Stimulated activated CD8-positive, alpha-beta memory T cell treated with anti-CD3 and anti-CD28 coated beads, Interleukin-12 subunit alpha, Interleukin-12 subunit beta, amount 100 ng/mL, for 4 hours (primary cell): Measurements from ENCODE around the gene PPP1R8.
A peak's percentile ranks its signal among the peaks of the same experiment; 100 is the strongest.
"Not testable (repeated sequence)": the region's sequence is repeated elsewhere in the genome, so short reads cannot be mapped to it uniquely, and the experiment has no call there.

Source experiments
- DNase-seq: peaks from one replicate; pipeline ENCODE4 v3.0.0-alpha.2; 2020; ENCODE audit warnings: low read depth

The PPP1R8 gene

GRCh38 chr1:27830621-27831440 lies at the start of gene PPP1R8:
Gene PPP1R8 (plus strand): TSS chr1:27830782. CDS start chr1:27830836, 54 bp downstream.
- DNase-seq = peak; percentile 79

DNA sequence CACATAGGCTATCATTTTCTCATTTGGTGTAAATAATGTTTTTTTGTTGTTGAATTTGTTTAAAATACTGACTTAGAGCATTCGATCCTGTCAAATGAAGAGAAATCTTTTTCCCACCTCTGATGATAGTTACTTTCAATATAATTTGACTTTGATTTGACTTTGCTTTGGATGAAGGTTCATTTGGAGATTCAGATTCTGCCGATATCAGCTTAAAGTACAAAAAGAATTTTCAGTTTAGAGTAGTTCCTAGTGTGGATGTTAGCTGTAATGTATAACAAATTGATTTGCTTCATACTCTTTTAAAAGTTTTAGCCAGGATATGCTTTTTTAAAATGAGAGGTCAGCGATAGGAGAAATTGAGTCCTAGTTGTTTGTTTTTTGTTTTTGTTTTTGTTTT lies 47.6 kb upstream of the PPP1R8 start:
- DNase-seq = no peak

- DNase-seq = no peak
Observed at GRCh38 chr1:27784700-27785099, 45.9 kb upstream of the PPP1R8 start.

- no peak for DNase-seq
Observed at GRCh38 chr1:27785781-27786455, 44.7 kb upstream of the PPP1R8 start.

GRCh38 chr1:27787895-27788294 lies 42.7 kb upstream of the PPP1R8 start:
- DNase-seq = no peak

DNA sequence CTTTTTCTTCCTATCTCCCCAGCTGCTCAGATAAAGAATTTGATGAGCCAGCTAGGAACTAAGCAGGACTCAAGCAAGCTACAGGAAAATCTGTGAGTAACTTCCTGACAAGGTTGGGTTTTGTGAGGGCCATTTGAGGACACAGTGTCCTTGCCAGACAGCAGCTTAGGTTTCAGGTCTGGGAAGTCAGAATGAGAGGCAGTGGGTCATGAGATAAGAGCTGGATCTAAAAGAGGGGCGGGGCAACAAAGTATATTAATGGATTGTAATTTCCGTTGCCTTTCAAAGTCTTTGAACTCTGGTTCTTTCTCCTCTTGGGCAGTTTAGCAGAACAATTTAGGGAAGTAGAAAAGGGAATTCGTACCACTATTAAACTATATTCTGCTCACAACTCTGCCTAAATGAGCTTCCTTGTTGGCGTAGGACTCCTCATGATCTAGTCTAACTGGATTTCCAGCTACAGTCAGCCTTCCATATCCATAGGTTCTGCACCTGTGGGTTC lies 41.0 kb upstream of the PPP1R8 start:
- DNase-seq = no peak

DNA sequence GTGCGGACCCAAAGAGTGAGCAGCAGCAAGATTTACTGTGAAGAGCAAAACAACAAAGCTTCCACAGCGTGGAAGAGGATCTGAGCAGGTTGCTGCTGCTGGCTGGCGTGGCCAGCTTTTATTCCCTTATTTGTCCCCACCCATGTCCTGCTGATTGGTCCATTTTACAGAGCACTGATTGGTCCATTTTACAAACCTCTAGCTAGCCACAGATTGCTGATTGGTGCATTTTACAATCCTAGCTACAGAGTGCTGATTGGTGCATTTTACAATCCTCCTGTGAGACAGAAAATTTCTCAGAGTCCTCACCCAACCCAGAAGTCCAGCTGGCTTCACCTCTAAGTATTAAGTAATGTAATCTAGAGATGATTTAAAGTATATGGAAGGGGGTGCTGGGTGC lies 40.3 kb upstream of the PPP1R8 start:
- DNase-seq = not testable (repeated sequence)

DNA sequence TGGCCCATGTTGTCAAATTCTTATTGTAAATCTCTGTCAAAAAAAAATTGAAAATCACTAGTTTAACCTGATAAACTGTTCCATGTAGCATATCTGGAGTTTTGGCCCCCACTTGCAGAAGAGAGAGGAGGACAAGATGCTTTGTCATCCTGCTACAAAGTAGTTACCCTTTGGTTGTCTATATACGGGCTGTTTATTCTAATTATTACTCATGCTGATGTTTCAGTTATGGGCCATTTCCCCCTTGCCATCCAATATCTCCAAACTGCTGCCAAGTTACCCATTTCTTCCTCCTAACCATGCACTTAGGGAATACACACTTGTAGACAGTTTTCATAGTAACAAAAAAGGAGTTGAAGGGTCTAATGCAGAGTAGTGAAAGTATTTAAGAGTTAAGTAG lies 35.0 kb upstream of the PPP1R8 start:
- DNase-seq = no peak

- no peak for DNase-seq
Observed at GRCh38 chr1:27804791-27805190, 25.8 kb upstream of the PPP1R8 start.

GRCh38 chr1:27806758-27807157 lies 23.8 kb upstream of the PPP1R8 start:
- no peak for DNase-seq

GRCh38 chr1:27807385-27807784 lies 23.2 kb upstream of the PPP1R8 start:
- no peak for DNase-seq

GRCh38 chr1:27808131-27808530 lies 22.5 kb upstream of the PPP1R8 start:
- DNase-seq = not testable (repeated sequence)

DNA sequence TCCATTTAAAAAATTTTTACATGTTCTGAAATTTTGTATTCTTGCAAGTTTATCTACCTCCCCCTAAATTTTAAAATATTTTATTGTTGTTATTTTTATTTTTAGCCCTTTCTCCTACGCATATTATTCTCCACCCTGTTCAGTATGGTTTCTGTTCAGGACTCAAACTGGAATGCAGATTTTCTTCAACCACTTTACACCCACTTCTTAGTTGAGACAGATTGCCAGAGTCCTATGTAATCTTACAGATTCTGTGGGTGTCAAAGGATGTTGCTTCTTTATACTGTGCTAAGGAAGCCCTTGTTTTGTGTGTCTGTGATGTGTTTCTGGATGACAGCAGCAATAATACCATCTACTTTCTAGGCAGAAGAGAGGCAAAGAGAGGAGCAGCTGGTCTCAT lies 20.7 kb upstream of the PPP1R8 start:
- DNase-seq = no peak

DNA sequence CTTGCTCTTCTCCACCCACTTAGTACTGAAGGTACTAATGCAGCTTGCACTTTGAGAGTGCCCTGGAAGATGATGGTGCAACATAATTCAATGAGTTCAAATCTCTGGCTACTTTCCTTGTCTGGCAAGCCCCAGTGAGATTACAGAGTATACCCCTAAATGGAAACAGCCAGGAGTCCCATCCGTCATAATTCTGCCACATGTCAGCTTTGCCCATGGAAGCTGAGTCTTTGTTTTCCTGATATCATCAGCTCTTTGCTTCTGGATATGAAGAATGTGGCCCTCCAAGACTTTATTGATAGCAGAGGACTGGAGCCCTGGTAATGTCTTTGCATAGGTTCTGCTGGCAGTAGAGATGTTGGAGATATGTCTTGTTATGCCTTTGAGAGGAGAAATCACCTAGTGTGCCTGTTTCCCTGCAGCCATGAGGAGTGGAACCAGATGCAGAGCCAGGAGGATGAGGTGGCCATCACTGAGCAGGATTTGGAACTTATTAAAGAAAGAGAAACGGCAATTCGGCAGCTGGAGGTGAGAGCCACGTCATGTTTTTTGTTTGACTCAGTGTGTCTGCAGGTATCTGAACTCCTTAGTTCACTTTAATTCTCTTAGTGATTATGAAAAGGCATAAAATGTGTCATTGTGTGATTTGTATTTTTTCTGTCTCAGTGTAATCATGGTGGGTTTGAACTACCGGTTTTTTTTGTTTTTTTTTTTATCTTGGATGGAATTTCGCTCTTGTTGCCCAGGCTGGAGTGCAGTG lies 18.7 kb upstream of the PPP1R8 start:
- DNase-seq = no peak

- DNase-seq = no peak
Observed at GRCh38 chr1:27816921-27817630, 13.5 kb upstream of the PPP1R8 start.

DNA sequence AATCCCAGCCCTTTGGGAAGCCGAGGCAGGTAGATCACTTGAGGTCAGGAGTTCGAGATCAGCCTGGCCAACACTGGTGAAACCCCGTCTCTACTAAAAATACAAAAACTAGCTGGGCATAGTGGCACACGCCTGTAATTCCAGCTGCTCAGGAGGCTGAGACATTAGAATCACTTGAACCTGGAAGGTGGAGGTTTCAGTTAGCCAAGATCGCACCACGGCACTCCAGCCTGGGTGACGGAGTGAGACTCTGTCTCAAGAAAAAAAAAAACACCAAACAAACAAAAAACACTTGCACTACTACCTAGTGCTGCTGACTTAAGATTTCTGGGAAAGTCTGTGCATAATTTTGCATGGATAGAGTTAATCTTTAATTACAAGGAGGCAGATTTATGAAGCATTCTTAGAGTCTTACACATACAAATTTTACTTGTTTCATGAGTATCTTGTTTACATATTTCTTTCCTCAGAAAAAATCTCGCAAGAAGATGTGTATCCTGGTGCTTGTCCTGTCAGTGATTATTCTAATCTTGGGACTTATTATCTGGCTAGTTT lies 8.7 kb upstream of the PPP1R8 start:
- no peak for DNase-seq

DNA sequence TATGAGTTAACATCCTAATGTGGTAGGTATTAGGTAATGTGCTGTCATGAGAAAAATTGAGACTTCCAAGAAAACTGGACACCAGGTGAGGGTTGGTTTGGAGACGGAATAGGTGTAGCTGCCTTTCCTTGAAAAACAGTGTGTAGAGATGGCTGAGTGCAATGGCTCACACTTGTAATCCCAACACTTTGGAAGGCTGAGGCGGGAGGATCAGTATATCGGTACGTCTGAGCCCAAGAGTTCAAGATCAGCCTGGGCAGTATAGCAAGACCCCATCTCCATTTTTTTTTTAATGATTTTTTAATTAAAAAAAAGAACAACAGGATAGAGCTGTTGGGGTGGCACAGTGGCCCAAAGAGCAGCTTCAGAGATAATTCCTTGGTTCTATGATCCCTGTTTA lies 6.8 kb upstream of the PPP1R8 start:
- DNase-seq = no peak

DNA sequence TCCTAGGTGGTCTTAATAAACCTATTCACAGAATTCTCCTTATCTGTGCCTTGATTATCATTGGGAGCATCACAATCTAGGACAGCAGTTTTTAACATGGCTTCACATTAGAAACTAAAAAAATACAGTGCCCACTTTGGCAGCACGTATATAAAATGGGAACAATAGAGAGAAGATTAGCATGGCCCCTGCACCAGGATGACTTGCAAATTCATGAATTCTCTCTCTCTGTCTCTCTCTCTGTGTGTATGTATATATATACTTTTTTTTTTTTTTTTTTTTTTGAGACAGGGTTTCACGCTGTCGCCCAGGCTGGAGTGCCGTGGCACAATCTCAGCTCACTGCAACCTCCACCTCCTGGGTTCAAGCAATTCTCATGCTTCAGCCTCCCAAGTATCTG lies 6.2 kb upstream of the PPP1R8 start:
- no peak for DNase-seq

GRCh38 chr1:27829339-27829960 lies 1.1 kb upstream of the PPP1R8 start:
- DNase-seq = not testable (repeated sequence)

DNA sequence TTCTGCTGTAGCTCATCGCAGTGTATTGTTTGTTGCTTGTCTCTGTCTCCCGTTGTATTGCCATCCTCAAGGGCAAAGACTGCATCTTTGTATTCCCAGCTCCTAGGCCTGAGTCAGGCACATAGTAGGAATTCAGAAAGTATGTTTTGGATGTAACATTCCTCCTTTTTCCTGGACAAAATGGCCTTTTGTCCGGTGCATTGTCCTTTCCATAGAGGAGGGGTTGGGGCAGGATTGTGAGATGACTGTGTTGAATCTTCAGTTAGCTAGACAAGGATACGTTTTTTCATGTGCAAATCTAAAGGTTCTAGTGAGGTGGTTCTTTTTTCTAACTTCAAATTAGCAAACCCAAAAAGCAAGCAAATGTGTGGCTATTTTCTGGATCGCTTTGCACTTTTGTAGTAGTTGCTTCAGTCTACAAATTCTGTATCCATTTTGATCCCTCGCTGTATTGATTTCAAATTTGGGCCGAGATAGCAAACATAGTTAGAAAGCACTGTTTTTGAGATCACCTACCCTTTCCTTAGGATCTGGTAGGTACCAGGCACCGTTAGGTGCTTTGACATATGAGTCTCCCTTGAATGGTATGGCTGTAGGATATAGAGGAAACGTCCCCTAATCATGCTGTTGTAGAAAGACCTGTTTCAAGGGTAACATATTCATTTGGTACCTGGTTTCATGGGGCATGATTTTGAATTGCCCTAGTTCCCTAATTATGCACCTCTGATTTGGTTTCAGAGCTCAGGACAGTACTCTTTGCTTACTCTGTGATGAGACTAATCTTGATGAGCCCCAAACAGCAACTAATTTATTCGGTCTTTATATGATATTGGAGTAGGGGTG lies 1.2 kb downstream of the PPP1R8 start:
- DNase-seq = no peak
